HG03439 (cell line): Measurements from ENCODE around the gene CCDC183.
"Not testable (repeated sequence)": the region's sequence is repeated elsewhere in the genome, so short reads cannot be mapped to it uniquely, and the experiment has no call there.

ENCODE experiments used
- ATAC-seq: cut with Tn5 transposase; IDR thresholded peaks from one replicate; pipeline ENCODE4 v1.9.1; 2021; ENCODE audit warnings: mild to moderate bottlenecking, moderate library complexity; ENCODE audit not compliant: unreplicated experiment

CCDC183 gene

GRCh38 chr9:136760424-136760823 is 35.7 kb upstream of the CCDC183 start:
- ATAC-seq, result no peak

DNA sequence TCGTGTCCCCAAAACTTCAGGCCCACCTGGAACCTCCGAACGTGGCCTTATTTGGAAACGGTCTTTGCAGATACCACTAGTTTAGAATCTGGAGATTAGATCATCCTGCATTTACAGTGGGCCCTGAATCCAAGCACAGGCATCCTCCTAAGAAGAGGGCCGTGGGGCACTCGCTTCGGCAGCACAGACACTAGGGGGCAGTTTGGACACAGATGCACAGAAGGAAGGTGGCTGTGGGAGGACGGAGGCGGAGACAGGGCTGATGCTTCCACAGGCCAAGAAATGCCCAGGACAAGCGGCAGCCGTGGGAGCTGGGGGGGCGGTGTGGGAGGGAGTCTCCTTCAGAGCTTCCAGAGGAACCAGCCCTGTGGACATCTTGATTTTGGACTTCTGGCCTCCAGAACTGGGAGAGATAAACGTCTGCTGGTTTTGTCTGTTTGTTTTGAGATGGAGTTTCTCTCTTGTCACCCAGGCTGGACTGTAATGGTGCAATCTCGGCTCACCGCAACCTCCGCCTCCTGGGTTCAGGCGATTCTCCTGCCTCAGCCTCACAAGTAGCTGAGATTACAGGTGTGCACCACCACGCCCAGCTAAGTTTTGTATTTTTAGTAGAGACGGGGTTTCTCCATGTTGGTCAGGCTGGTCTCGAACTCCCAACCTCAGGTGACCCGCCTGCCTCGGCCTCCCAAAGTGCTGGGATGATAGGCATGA is 35.1 kb upstream of the CCDC183 start:
- not testable (repeated sequence) for ATAC-seq

DNA sequence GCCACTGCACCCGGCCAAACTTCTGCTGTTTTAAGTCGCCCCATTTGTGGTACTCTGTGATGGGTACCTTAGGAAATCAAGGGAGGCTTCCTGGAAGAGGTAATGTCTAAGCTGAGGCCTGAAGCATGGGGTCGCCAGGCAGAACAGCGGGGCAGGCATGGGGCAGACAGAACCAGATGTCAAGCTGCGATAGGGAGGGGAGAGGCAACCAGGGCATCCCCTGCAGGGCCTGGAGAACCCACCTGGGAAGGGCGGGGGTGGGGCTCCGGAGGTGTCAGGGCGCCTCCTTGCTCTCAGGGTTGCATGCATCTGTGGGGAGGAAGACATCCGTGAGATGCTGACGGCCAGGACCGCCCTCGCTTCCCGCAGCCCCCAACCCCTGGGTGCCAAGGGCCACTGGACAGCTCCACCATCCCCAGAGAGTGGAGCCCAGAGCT is 34.6 kb upstream of the CCDC183 start:
- ATAC-seq, result no peak

GRCh38 chr9:136762221-136762691 is 33.9 kb upstream of the CCDC183 start:
- no peak for ATAC-seq

- no peak for ATAC-seq
Observed at GRCh38 chr9:136762915-136763648, 33.1 kb upstream of the CCDC183 start.

- ATAC-seq, result no peak
Observed at GRCh38 chr9:136763649-136764035, 32.5 kb upstream of the CCDC183 start.

- ATAC-seq, result no peak
Observed at GRCh38 chr9:136764301-136764891, 31.7 kb upstream of the CCDC183 start, which contains the start of gene LCN15. Gene LCN15, minus strand, starts transcription at chr9:136764518. Its CDS starts 30 bp downstream, at chr9:136764488.

DNA sequence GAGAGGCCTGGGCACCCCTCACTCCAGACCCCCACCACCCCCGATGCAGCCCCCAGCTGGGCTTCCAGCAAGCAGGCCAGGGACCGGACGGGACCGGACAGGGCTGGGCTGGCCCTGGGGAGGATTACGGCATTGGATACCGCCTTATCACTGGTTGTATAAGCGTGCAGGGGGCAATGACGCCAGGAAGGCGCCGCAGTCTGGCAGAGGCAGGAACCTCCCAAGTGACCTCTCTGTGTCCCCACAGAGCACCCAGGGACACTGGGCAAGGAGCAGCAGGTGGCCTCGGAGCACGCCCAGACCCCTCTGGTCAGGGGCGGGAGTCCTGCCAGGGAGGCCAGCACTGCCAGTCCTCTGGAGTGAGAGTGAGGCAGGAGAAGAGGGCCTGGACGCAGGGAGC is 31.1 kb upstream of the CCDC183 start:
- no peak for ATAC-seq

DNA sequence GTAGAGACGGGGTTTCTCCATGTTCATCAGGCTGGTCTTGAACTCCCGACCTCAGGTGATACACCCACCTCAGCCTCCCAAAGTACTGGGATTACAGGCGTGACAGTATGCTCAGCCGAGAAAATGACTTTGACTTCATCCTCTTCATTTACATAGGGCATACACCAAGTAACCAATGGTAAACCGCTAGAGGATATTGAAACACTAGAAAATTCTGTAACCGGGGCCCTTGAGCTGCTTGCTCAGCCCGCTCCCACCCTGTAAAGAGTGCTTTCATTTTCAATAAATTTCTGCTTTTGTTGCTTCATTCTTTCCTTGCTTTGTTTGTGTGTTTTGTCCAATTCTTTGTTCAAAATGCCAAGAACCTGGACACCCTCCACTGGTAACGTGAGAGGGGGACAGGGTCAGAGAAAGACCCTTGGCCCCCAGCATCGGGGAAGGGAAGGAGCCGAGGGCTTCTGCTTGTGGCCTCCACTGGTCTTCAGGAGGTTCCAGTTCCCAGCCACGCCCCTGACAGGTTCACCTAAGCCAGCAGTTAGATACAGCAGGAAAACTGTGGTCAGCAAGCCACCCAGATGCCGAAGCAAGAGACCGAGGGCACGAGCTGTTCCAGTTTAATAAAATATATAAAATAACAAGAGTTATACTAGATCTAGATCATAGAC is 30.3 kb upstream of the CCDC183 start:
- ATAC-seq, result not testable (repeated sequence)

DNA sequence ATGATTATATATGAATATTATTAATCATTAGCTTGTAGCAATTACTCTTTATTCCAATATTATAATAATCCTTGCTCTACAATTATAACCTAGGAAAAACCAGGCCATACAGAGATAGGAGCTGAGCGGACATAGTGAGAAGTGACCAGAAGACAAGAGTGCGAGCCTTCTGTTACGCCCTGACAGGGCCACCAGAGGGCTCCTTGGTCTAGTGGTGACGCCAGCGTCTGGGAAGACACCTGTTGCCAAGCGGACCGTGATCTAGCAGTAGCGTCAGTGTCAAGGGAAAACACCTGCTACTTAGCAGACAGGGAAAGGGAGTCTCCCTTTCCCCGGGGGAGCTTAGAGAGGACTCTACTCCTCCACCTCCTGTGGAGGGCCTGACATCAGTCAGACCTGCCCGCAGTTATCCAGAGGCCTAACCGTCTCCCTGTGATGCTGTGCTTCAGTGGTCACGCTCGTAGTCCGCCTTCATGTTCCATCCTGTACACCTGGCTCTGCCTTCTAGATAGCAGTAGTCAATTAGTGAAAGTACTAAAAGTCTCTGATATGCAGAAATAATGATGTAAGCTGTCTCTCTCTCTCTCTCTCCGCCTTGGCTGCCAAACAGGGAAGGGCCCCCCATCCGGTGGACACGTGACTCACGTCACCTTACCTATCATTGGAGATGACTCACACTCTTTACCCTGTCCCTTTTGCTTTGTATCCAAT is 29.6 kb upstream of the CCDC183 start:
- not testable (repeated sequence) for ATAC-seq

GRCh38 chr9:136769710-136770191 is 26.4 kb upstream of the CCDC183 start:
- ATAC-seq, result no peak

GRCh38 chr9:136771907-136772415 is 24.2 kb upstream of the CCDC183 start:
- ATAC-seq, result no peak

DNA sequence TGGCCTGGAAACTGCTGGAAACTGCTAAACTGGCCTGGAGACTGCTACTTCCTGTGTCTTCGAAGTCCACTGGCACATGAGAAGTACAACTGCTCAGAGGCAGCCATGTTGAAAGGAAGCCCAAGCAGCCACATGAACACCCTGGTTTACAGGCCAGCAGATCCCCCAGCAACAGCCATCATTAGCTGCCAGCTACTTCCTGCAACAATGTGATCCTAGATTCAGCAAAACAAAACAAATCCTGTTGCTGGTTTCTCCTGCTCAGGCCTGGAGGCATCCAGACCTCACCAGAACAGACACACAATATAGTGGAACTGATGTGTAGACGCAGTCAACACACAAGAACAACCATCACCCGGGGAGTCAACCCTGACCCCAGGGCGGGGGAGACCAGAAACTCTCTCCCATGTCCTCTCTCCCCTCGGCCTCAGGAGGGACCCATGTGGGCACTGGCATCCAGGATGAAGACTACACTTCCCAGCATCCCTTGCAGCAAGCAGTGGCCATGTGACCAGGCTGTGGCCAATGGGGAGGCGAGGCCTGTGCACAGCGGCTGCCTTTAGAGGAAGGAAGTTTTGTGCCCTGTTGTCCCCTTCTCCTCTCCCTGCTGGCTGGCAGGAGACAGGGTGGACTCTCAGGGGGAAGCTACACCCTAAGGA is 22.6 kb upstream of the CCDC183 start:
- ATAC-seq, result no peak

GRCh38 chr9:136774416-136775045 is 21.6 kb upstream of the CCDC183 start:
- no peak for ATAC-seq

DNA sequence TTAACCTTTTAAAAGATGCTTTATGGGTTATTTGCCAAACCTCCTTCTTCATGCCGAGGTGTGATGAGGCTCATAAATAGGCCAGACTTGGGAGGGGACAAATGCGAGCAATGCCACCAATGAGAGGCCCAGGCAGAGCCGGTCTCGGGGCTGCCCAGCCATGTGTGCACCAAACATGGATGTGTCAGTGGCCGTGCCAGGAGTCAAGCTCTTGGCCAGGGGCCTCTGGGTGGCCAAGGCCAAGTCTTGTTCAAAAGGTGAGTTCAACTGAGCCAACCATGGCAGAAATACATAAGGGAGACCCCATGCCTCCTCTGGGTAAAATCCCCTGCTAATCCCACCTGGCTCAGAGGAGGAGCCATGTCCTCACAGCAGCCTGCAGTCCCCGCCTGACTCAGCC is 20.9 kb upstream of the CCDC183 start:
- ATAC-seq, result no peak

- ATAC-seq, result no peak
Observed at GRCh38 chr9:136776947-136777346, 19.2 kb upstream of the CCDC183 start.

DNA sequence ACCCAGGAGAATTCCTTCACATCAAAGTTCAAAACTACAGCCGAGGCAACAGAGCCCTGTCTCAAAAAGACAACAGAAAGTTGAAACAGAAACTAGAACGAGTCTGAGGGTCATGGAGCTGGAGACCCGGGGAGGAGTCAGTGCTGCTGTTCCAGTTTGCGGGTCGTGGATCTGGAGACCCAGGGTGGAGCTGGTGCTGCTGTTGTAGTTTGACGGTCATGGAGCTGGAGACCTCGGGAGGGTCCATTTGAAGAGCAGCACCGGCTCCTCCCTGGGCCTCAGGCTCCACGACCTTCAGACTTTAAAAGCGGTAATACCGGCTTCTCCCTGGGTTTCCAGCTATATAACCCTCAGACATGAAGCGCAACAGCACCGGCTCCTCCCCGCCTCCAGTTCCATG is 18.8 kb upstream of the CCDC183 start:
- ATAC-seq, result no peak

DNA sequence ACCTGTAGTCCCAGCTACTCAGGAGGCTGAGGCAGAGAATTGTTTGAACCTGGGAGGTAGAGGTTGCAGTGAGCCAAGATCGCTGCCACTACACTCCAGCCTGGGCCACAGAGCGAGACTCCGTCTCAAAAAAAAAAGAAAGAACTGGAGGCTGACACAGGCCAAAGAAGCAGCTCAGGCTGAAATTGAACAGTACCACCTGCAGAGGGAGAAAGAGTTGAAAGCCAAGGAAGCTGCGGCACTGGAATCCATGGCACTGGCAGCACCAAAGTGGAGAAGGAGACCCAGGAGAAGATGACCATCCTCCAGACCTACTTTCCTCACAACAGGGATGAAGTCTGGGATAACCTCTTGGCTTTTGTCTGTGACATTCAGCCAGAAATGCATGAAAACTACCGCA is 16.3 kb upstream of the CCDC183 start:
- ATAC-seq, result no peak

- ATAC-seq, result no peak
Observed at GRCh38 chr9:136782452-136782851, 13.7 kb upstream of the CCDC183 start.
